ENCODE data around the gene SEC16A.

The SEC16A gene

GRCh38 chr9:136396219-136396515 is 86.7 kb downstream of the SEC16A start:
- H3K9ac ChIP-seq (ENCODE audit: low read depth, low read length), result no peak overlapping the region
- no peaks in the 10 kb centered on the region for H3K27me3 ChIP-seq (ENCODE audit: insufficient read depth, low read length)
- H3K4me3 ChIP-seq (ENCODE audit: low read length), result no peak overlapping the region
- no peaks in the 10 kb centered on the region for H3K9me3 ChIP-seq (ENCODE audit: insufficient read depth, low read depth, low read length)
- WGBS, result 96% methylated on average over 4 of the region's 4 CpGs
- no peaks in the 10 kb centered on the region for H3K4me1 ChIP-seq (ENCODE audit: insufficient read depth, low read length)
- H3K36me3 ChIP-seq (ENCODE audit: insufficient read depth, low read length), result peaks cover 71% of the 10 kb centered on the region
- no peak overlapping the region for H3K27ac ChIP-seq (ENCODE audit: low read depth, low read length)

DNA sequence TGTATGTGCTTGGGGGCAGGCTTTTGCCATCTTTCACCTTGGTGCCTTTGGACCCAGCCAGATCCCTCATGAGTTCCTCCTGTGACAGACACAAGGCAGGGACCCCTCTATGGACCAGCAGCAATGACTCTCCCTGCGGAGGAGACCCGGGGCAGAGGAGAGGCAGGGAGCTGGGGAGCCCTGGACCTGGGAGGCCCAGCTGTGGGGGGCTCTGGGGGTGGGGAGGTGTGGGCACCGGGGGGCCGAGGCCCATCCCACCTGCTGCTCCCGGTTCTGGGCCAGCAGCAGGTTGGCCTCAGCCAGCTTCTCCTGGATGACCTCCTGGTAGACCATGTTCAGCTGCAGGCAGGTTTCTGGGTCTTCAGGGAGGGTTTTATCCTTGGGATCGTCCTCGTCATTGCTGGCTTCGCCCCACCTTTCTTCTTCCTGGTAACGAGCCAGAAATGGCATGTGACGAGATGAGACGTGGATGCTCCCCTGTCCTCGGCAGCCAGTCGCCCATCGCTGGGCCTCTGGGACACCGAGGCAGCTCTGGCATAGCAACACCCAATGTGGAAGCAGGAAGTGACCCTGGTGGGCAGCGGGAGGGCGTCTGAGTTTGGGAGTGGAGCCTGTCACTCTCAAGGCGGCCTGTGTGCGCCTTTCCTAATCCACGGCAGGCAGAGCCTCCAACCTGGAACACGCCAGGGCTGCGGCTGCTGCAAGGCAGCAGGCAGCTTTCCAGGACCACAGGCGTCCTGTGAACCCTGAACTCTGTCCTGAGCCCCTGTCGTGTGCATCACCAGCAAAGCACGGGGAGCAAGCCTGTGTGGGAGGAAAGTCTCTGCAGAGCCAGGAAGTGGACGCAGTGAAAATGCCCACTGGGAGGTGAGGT is 87.3 kb downstream of the SEC16A start:
- Histone ChIP-seq H3K9ac (ENCODE audit: low read depth, low read length) (no peak overlapping the region), H3K4me3 (ENCODE audit: low read length) (no peak overlapping the region), H3K27ac (ENCODE audit: low read depth, low read length) (no peak overlapping the region), H3K27me3 (ENCODE audit: insufficient read depth, low read length) (no peaks in the 10 kb centered on the region), H3K9me3 (ENCODE audit: insufficient read depth, low read depth, low read length) (no peaks in the 10 kb centered on the region), H3K36me3 (ENCODE audit: insufficient read depth, low read length) (peaks cover 74% of the 10 kb centered on the region), H3K4me1 (ENCODE audit: insufficient read depth, low read length) (no peaks in the 10 kb centered on the region)
- 93% methylated on average over 26 of the region's 26 CpGs for WGBS

DNA sequence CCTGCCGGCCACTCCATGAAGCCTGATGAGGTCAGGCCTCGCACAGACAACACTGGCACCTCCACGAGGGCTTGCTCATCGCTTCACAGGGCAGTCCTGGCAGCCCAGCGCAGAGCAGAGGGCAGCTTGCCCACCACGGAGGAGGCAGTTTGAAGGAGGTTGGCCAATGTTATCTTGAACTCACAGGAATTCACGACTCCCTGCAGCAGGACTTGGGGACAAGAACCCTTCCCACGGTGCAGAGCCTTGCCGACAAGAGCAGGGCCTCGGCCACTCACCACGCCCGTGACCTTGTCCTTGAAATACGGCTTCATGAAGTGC is 87.9 kb downstream of the SEC16A start:
- Histone ChIP-seq H3K9ac (ENCODE audit: low read depth, low read length) (no peak overlapping the region), H3K4me1 (ENCODE audit: insufficient read depth, low read length) (no peaks in the 10 kb centered on the region), H3K9me3 (ENCODE audit: insufficient read depth, low read depth, low read length) (no peaks in the 10 kb centered on the region), H3K27me3 (ENCODE audit: insufficient read depth, low read length) (no peaks in the 10 kb centered on the region), H3K36me3 (ENCODE audit: insufficient read depth, low read length) (peaks cover 78% of the 10 kb centered on the region), H3K27ac (ENCODE audit: low read depth, low read length) (no peak overlapping the region), H3K4me3 (ENCODE audit: low read length) (no peak overlapping the region)
- WGBS, result 96% methylated on average over 13 of the region's 13 CpGs

DNA sequence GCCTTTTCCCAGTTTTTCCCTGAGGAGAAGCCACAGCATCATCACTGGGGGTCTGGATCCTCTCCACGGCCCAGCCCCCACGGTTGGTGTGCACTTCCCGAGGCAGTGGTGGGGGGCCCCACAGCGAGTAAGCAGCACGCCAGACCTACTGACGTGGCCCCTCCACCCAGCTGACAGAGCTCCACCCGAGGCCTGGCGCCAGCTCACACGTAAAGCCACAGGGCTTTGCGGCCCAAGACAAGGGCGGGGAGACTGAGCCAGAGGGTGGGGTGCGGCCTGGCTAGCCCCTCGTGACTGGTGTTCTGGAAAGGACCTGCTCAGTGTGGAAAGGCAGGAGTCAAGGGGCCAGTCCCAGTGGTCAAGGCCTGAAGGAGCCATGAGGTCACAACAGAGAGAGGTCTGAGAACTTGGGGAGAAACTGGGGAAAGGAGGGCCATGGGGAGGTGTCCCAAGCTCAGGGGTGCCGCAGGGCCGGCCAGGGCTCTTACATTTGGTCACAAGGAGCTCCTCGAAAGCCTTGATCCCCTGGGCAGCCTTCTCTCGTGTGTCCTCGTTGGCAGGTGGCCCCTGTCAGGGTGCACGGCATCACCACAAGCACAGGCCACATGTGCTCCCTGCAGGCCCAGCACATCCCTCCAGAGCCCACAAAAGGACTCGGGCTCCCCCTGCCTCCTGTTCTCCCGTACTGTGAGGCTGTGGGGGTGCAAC is 88.4 kb downstream of the SEC16A start:
- H3K27me3 ChIP-seq (ENCODE audit: insufficient read depth, low read length), result no peaks in the 10 kb centered on the region
- peaks cover 83% of the 10 kb centered on the region for H3K36me3 ChIP-seq (ENCODE audit: insufficient read depth, low read length)
- H3K9me3 ChIP-seq (ENCODE audit: insufficient read depth, low read depth, low read length), result no peaks in the 10 kb centered on the region
- H3K27ac ChIP-seq (ENCODE audit: low read depth, low read length), result no peak overlapping the region
- no peak overlapping the region for H3K4me3 ChIP-seq (ENCODE audit: low read length)
- WGBS, result 97% methylated on average over 21 of the region's 21 CpGs
- H3K9ac ChIP-seq (ENCODE audit: low read depth, low read length), result no peak overlapping the region
- H3K4me1 ChIP-seq (ENCODE audit: insufficient read depth, low read length), result no peaks in the 10 kb centered on the region

GRCh38 chr9:136393531-136393930 is 89.3 kb downstream of the SEC16A start:
- H3K4me1 ChIP-seq (ENCODE audit: insufficient read depth, low read length), result no peaks in the 10 kb centered on the region
- WGBS, result 96% methylated on average over 17 of the region's 17 CpGs
- H3K27me3 ChIP-seq (ENCODE audit: insufficient read depth, low read length), result no peaks in the 10 kb centered on the region
- H3K9ac ChIP-seq (ENCODE audit: low read depth, low read length), result no peak overlapping the region
- H3K9me3 ChIP-seq (ENCODE audit: insufficient read depth, low read depth, low read length), result no peaks in the 10 kb centered on the region
- H3K4me3 ChIP-seq (ENCODE audit: low read length), result no peak overlapping the region
- peaks cover 92% of the 10 kb centered on the region for H3K36me3 ChIP-seq (ENCODE audit: insufficient read depth, low read length)
- H3K27ac ChIP-seq (ENCODE audit: low read depth, low read length), result no peak overlapping the region

GRCh38 chr9:136392538-136393449 is 90.0 kb downstream of the SEC16A start:
- H3K36me3 ChIP-seq (ENCODE audit: insufficient read depth, low read length), result peaks cover 93% of the 10 kb centered on the region
- H3K27me3 ChIP-seq (ENCODE audit: insufficient read depth, low read length), result no peaks in the 10 kb centered on the region
- H3K4me1 ChIP-seq (ENCODE audit: insufficient read depth, low read length), result no peaks in the 10 kb centered on the region
- H3K9ac ChIP-seq (ENCODE audit: low read depth, low read length), result no peak overlapping the region
- WGBS, result 90% methylated on average over 21 of the region's 21 CpGs
- H3K27ac ChIP-seq (ENCODE audit: low read depth, low read length), result no peak overlapping the region
- H3K4me3 ChIP-seq (ENCODE audit: low read length), result no peak overlapping the region
- no peaks in the 10 kb centered on the region for H3K9me3 ChIP-seq (ENCODE audit: insufficient read depth, low read depth, low read length)

DNA sequence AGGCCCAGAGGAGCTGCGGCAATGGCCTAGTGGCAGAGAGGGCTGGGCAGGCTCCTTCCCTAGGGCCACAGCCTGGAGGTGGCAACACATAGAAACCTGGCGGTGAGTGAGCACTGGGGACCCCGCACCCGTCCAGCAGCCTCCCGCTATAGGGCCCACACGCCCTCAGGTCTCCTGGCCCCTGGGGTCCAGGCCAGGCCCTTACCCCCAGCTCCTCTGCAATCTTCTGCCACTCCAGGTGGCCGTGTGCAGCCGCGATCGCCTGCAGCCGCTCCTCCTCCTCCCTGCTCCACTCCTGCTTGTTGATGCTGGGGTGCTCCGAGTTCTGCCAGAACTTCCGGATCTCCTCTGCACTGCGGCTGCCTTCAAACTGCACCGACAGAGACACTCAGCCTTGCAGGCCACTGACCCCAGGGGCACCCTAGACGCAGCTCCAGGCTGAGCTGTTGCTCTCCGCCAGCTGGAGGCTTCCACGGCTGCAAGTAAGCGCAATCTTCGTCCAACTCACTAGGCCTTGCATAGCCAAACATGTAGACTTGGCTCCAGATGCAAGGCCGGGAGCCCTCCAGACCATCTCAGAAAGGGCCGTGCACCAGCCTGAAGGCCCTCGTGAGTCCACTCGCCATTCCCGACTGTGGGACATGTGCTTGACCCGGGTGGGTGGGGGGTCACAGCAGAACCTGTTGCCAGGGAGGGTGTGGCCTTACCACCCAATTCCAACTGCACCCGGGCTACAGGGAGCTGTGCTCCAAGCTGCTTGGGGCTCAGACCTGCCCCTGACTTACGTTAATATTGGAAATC is 90.9 kb downstream of the SEC16A start:
- no peaks in the 10 kb centered on the region for H3K27me3 ChIP-seq (ENCODE audit: insufficient read depth, low read length)
- no peaks in the 10 kb centered on the region for H3K4me1 ChIP-seq (ENCODE audit: insufficient read depth, low read length)
- 95% methylated on average over 28 of the region's 28 CpGs for WGBS
- H3K9me3 ChIP-seq (ENCODE audit: insufficient read depth, low read depth, low read length), result no peaks in the 10 kb centered on the region
- peaks cover 95% of the 10 kb centered on the region for H3K36me3 ChIP-seq (ENCODE audit: insufficient read depth, low read length)
- H3K9ac ChIP-seq (ENCODE audit: low read depth, low read length), result no peak overlapping the region
- H3K27ac ChIP-seq (ENCODE audit: low read depth, low read length), result no peak overlapping the region
- H3K4me3 ChIP-seq (ENCODE audit: low read length), result no peak overlapping the region
